Neural progenitor cell (in vitro differentiated cells): Measurements from ENCODE around the gene MRPS10.

ENCODE experiments used
- CTCF ChIP-seq: fragments of 200-600 bp; sonication (generic); IDR thresholded peaks from 2 replicates; pipeline ENCODE4 v1.5.1; 2017; ENCODE audit warnings: antibody characterized with exemption, mild to moderate bottlenecking
- EZH2 ChIP-seq: fragments of 200-600 bp; sonication (generic); IDR thresholded peaks from 2 replicates; pipeline ENCODE4 v1.6.1; 2017; ENCODE audit warnings: antibody characterized with exemption, mild to moderate bottlenecking, moderate library complexity
- EZH2phosphoT487 ChIP-seq: fragments of 200-600 bp; sonication (generic); IDR thresholded peaks from 2 replicates; pipeline ENCODE4 v1.6.1; 2017; ENCODE audit warnings: antibody characterized with exemption

GRCh38 chr6:42227173-42227850, 9.7 kb upstream of the MRPS10 start:
- TF ChIP-seq CTCF = no peak
- TF ChIP-seq EZH2 = no peak
- no peak for TF ChIP-seq EZH2phosphoT487
